BJ (cell line): ENCODE measurements around the gene HEXA. TPM values are rescaled to one million over a fixed set of nuclear protein-coding genes. Genes with fewer than 3 reads are reported as not detected.
"Not testable (repeated sequence)": the region's sequence is repeated elsewhere in the genome, so short reads cannot be mapped to it uniquely, and the experiment has no call there.

Experiments used
- CTCF ChIA-PET: fragments of 350-600 bp; formaldehyde crosslinking; extraction: SDS; loops from one replicate; lab custom pipeline; 2021; ENCODE audit warnings: antibody characterized with exemption, inconsistent platforms; lab: Yijun Ruan, JAX
- POLR2A ChIA-PET: fragments of 300-600 bp; sonication (Branson Sonifier 250); formaldehyde crosslinking; extraction: SDS; loops from one replicate; lab custom pipeline; 2021; ENCODE audit warnings: antibody characterized with exemption; lab: Charles Lee
- DNase-seq: peaks from one replicate; pipeline ENCODE4 v3.0.0-alpha.2; 2011; ENCODE audit warnings: low read depth
- H3K27me3 ChIP-seq: 2 replicates; pipeline ENCODE4 v1.6.0; 2011; ENCODE audit warnings: low read length; ENCODE audit not compliant: control insufficient read depth, insufficient read depth
- H3K36me3 ChIP-seq: 2 replicates; pipeline ENCODE4 v1.5.1; 2011; ENCODE audit warnings: low read length; ENCODE audit not compliant: control insufficient read depth, insufficient read depth
- H3K4me3 ChIP-seq: 2 replicates; pipeline ENCODE4 v1.5.1; 2011; ENCODE audit warnings: low read depth, mild to moderate bottlenecking, control low read depth, low read length
- CTCF ChIP-seq: IDR thresholded peaks from 2 replicates; pipeline ENCODE4 v1.5.1; 2011; ENCODE audit warnings: low read depth, mild to moderate bottlenecking, control low read depth, inconsistent platforms, low read length, moderate library complexity; ENCODE audit not compliant: insufficient read depth
- polyA minus RNA-seq: library from RNA; depleted of rRNA, polyadenylated mRNA; stranded (reverse); fragments of >200 nt; gene quantifications from 2 replicates; pipeline ENCODE4 v1.2.3, GENCODE V29; 2011; rRNA and poly(A)+ RNA removed
- polyA plus RNA-seq: library from polyadenylated mRNA; depleted of rRNA; stranded (reverse); fragments of >200 nt; gene quantifications from 2 replicates; pipeline ENCODE4 v1.2.3, GENCODE V29; 2011; rRNA removed

HEXA gene
- 221 and 272 TPM in 2 replicates for polyA plus RNA-seq
- 26.3 and 36.5 TPM in 2 replicates for polyA minus RNA-seq

- H3K27me3 ChIP-seq, result no peaks in the 10 kb centered on the region; the same call in 1 of the 2 replicates
- H3K4me3 ChIP-seq, result peak within 1 kb of the TSS; percentile 80
- ChIA-PET POLR2A (no interaction called here), CTCF (interaction anchor here (0.6 to 1.2 kb wide), 3 partner anchors 21 to 409 kb away, joined by 3 read pairs; no protein-coding TSS in a partner anchor)
- peak; percentile 53 for DNase-seq
- TF ChIP-seq CTCF, result no peak
- H3K36me3 ChIP-seq, result no peaks in the 10 kb centered on the region
Observed at GRCh38 chr15:72375846-72376581, at the start of gene HEXA. Gene HEXA (minus strand): TSS chr15:72376014. CDS start chr15:72375972, 42 bp downstream.

- Histone ChIP-seq H3K27me3 (no peaks in the 10 kb centered on the region; the same call in 1 of the 2 replicates), H3K36me3 (no peaks in the 10 kb centered on the region), H3K4me3 (no peak overlapping the region)
- no peak for DNase-seq
- no peak for TF ChIP-seq CTCF
- POLR2A ChIA-PET, result no interaction called here
- CTCF ChIA-PET, result interaction anchor here (1.1 kb wide), 1 partner anchor 13 kb away, joined by 3 read pairs; no protein-coding TSS in a partner anchor
Observed at GRCh38 chr15:72423256-72423655, 47.4 kb upstream of the HEXA start.

GRCh38 chr15:72421484-72421883, 45.7 kb upstream of the HEXA start:
- Histone ChIP-seq H3K36me3 (no peaks in the 10 kb centered on the region), H3K4me3 (no peak overlapping the region), H3K27me3 (no peaks in the 10 kb centered on the region; the same call in 1 of the 2 replicates)
- DNase-seq, result no peak
- ChIA-PET POLR2A (no interaction called here), CTCF (no interaction called here)
- TF ChIP-seq CTCF, result no peak

- DNase-seq, result no peak
- Histone ChIP-seq H3K27me3 (no peaks in the 10 kb centered on the region; the same call in 1 of the 2 replicates), H3K4me3 (no peak overlapping the region), H3K36me3 (no peaks in the 10 kb centered on the region)
- no peak for TF ChIP-seq CTCF
- ChIA-PET POLR2A (no interaction called here), CTCF (no interaction called here)
Observed at GRCh38 chr15:72420576-72420975, 44.8 kb upstream of the HEXA start.

GRCh38 chr15:72419768-72420167, 44.0 kb upstream of the HEXA start:
- CTCF ChIA-PET, H3K4me3 ChIP-seq, H3K36me3 ChIP-seq, POLR2A ChIA-PET, H3K27me3 ChIP-seq, DNase-seq: not testable (repeated sequence)
